Panc1 (cell line): ENCODE data around the gene CABP2. TPM values are rescaled to one million over a fixed set of nuclear protein-coding genes. Genes with fewer than 3 reads are reported as not detected.

Experiments used
- ATAC-seq: fragments of 200-7000 bp; cut with Tn5 transposase; 2 replicates; pipeline ENCODE4 v1.9.1; 2020; ENCODE audit warnings: mild to moderate bottlenecking, moderate library complexity
- BruUV-seq: library from RNA; stranded (reverse); fragments of 400-500 nt; replicated peaks from 2 replicates; lab custom pipeline; 2021; lab: Mats Ljungman, UMichigan
- CTCF ChIA-PET: fragments of 300-600 bp; sonication (Branson Sonifier 250); formaldehyde crosslinking; loops from one replicate; lab custom pipeline; 2022; ENCODE audit warnings: antibody characterized with exemption; lab: Charles Lee
- POLR2A ChIA-PET: fragments of 300-600 bp; sonication (Branson Sonifier 250); formaldehyde crosslinking; loops from one replicate; lab custom pipeline; 2022; ENCODE audit warnings: antibody characterized with exemption; lab: Charles Lee
- DNase-seq: peaks from one replicate; pipeline ENCODE4 v3.0.0-alpha.2; 2010; ENCODE audit warnings: low read depth, low spot score
- H3K27ac ChIP-seq: 2 replicates; pipeline ENCODE4 v1.5.1; 2011; ENCODE audit warnings: mild to moderate bottlenecking, low read length, inconsistent platforms
- H3K27me3 ChIP-seq: fragments of 200-500 bp; sonication (Bioruptor generic); 2 replicates; pipeline ENCODE4 v1.6.0; 2014; ENCODE audit warnings: low read length, inconsistent platforms; ENCODE audit not compliant: control insufficient read depth, insufficient read depth
- H3K36me3 ChIP-seq: fragments of 200-500 bp; sonication (Bioruptor generic); 2 replicates; pipeline ENCODE4 v1.5.1; 2014; ENCODE audit warnings: inconsistent platforms, mild to moderate bottlenecking, low read length, moderate library complexity; ENCODE audit not compliant: control insufficient read depth, insufficient read depth
- H3K4me1 ChIP-seq: 2 replicates; pipeline ENCODE4 v1.5.1; 2011; ENCODE audit warnings: inconsistent platforms, mild to moderate bottlenecking, low read length, moderate library complexity; ENCODE audit not compliant: control insufficient read depth, insufficient read depth
- H3K4me3 ChIP-seq, 2 experiments: 2 replicates each; pipeline ENCODE4 v1.5.1; 2011 to 2012; ENCODE audit warnings: low read depth in 2 of 2, low read length in 2 of 2, mild to moderate bottlenecking in 2 of 2, inconsistent platforms in 1 of 2, moderate library complexity in 1 of 2
- H3K9me3 ChIP-seq: fragments of 200-500 bp; sonication (Bioruptor generic); 2 replicates; pipeline ENCODE4 v1.5.1; 2014; ENCODE audit warnings: low read depth, mild to moderate bottlenecking, inconsistent platforms, low read length, moderate library complexity; ENCODE audit not compliant: control insufficient read depth, insufficient read depth
- CTCF ChIP-seq: fragments of 450-650 bp; IDR thresholded peaks from 2 replicates; pipeline ENCODE4 v1.5.1; 2017; ENCODE audit warnings: mild to moderate bottlenecking
- POLR2AphosphoS5 ChIP-seq: IDR thresholded peaks from 2 replicates; pipeline ENCODE4 v1.6.1; 2012; ENCODE audit warnings: mild to moderate bottlenecking, low read depth, low read length, moderate library complexity
- REST ChIP-seq, 2 experiments: IDR thresholded peaks; 2 replicates each; pipeline ENCODE4 v1.6.1; 2011 to 2012; ENCODE audit warnings: low read depth in 2 of 2, control low read depth in 1 of 2, low read length in 1 of 2, mild to moderate bottlenecking in 1 of 2, moderate library complexity in 1 of 2; ENCODE audit not compliant: insufficient read depth in 1 of 2
- SIN3A ChIP-seq: IDR thresholded peaks from 2 replicates; pipeline ENCODE4 v1.6.1; 2012; ENCODE audit warnings: low read depth, mild to moderate bottlenecking, low read length, moderate library complexity, borderline replicate concordance; ENCODE audit not compliant: insufficient read depth
- TCF7L2 ChIP-seq: IDR thresholded peaks from 2 replicates; pipeline ENCODE4 v1.6.1; 2011; ENCODE audit warnings: mild to moderate bottlenecking, low read depth, low read length, inconsistent platforms
- in situ Hi-C: cut with HindIII; loops from 2 replicates; pipeline ENCODE4 v1.10.0; 2016; ENCODE audit warnings: low sequenced_read_pairs, low pct_unique_long_range_greater_than_20kb
- intact Hi-C: fragments of 100-400 bp; cut with micrococcal nuclease; formaldehyde crosslinking; loops from one replicate; pipeline ENCODE4 v1.10.0; 2022; ENCODE audit not compliant: unreplicated experiment
- total RNA-seq: library from RNA; stranded (reverse); gene quantifications from one replicate; pipeline ENCODE4 v1.2.1, GENCODE V29; 2021; ENCODE audit not compliant: unreplicated experiment

Gene CABP2
- total RNA-seq, 1 experiment from 2014 or later: not detected

- intact Hi-C loops (no loop called here), in situ Hi-C loops (no loop called here)
- POLR2A ChIA-PET: no interaction called here
- BruUV-seq: no TSS peak
- no peak for DNase-seq
- Histone ChIP-seq H3K36me3 (no peaks in the 10 kb centered on the region), H3K4me3 (no peak overlapping the region), H3K9me3 (no peaks in the 10 kb centered on the region), H3K27ac (no peak overlapping the region), H3K4me1 (peaks cover 3% of the 10 kb centered on the region; the same call in 1 of the 2 replicates), H3K27me3 (no peaks in the 10 kb centered on the region)
- no peak for TF ChIP-seq REST (IDR thresholded peaks at IDR 0.05; ENCODE audit: insufficient read depth in 1 of 2, low read depth in 2 of 2, low read length in 1 of 2)
- no peak for TF ChIP-seq SIN3A
- TF ChIP-seq CTCF: no peak
- no peak for TF ChIP-seq POLR2AphosphoS5
- TF ChIP-seq TCF7L2: no peak
- ATAC-seq: no peak
- CTCF ChIA-PET: no interaction called here
These were observed 3.5 kb downstream of the CABP2 start for GRCh38 chr11:67519726-67520125.

- no TSS peak for BruUV-seq
- ATAC-seq: no peak
- POLR2A ChIA-PET: interaction anchor here (0.6 kb wide), 1 partner anchor 13 kb away, joined by 4 read pairs; no protein-coding TSS in a partner anchor
These were observed 5.3 kb downstream of the CABP2 start for GRCh38 chr11:67517784-67518552.

More at GRCh38 chr11:67517784-67518552, 5.3 kb downstream of the CABP2 start:
- in situ Hi-C loops: no loop called here
- no peak for TF ChIP-seq REST (IDR thresholded peaks at IDR 0.05; ENCODE audit: insufficient read depth in 1 of 2, low read depth in 2 of 2, low read length in 1 of 2)
- no peak for TF ChIP-seq POLR2AphosphoS5
- no peak for TF ChIP-seq SIN3A
- TF ChIP-seq CTCF: no peak
- TF ChIP-seq TCF7L2: no peak
- intact Hi-C loops: no loop called here
- H3K36me3 ChIP-seq: no peaks in the 10 kb centered on the region
- no peak overlapping the region for H3K27ac ChIP-seq
- no peaks in the 10 kb centered on the region for H3K9me3 ChIP-seq
- no peak for DNase-seq
- no peaks in the 10 kb centered on the region for H3K4me1 ChIP-seq
- CTCF ChIA-PET: no interaction called here
- H3K27me3 ChIP-seq: no peaks in the 10 kb centered on the region
- no peak overlapping the region for H3K4me3 ChIP-seq
